T-cell (primary cell): ENCODE results near the gene PLEKHN1. TPM values are rescaled to one million over a fixed set of nuclear protein-coding genes. Genes with fewer than 3 reads are reported as not detected.
"Not testable (repeated sequence)": the region's sequence is repeated elsewhere in the genome, so short reads cannot be mapped to it uniquely, and the experiment has no call there.

Source experiments
- ATAC-seq, 4 experiments: fragments of 200-7000 bp in 3 of 4; fragments of 150-1000 bp in 1 of 4; cut with Tn5 transposase; replicated peaks in 1 of 4; 1 replicate in 3 of 4; 2 replicates in 1 of 4; pipeline ENCODE4 v1.10.0; 2021; ENCODE audit warnings: moderate library complexity in 3 of 4, mild to moderate bottlenecking in 2 of 4, moderate number of reproducible peaks in 1 of 4
- CTCF ChIA-PET, 2 donors: fragments of 300-600 bp; sonication (Branson Sonifier 250); formaldehyde crosslinking; loops; one replicate each; lab custom pipeline; 2022; ENCODE audit warnings: antibody characterized with exemption in 2 of 2; lab: Charles Lee
- POLR2A ChIA-PET, 2 donors: fragments of 300-600 bp; sonication (Branson Sonifier 250); formaldehyde crosslinking; loops; one replicate each; lab custom pipeline; 2022; ENCODE audit warnings: antibody characterized with exemption in 2 of 2; lab: Charles Lee
- DNase-seq, 35 experiments: peaks; one replicate each; pipeline versions ENCODE4 v3.0.0 to v3.0.0-alpha.2; 2013 to 2023
- H3K27ac ChIP-seq: one replicate; pipeline ENCODE4 v1.5.1; 2013; ENCODE audit warnings: low read length
- H3K27me3 ChIP-seq, 2 experiments: replicated peaks in 1 of 2; 1 replicate in 1 of 2; 2 replicates in 1 of 2; pipeline versions ENCODE4 v1.6.1 to v1.7.0; 2013; ENCODE audit warnings: low read length in 1 of 2, mixed read lengths in 1 of 2; ENCODE audit not compliant: control insufficient read depth in 2 of 2, insufficient read depth in 2 of 2; ENCODE audit errors: extremely low read depth in 1 of 2
- H3K36me3 ChIP-seq, 2 donors: 1 replicate in 1 of 2; 2 replicates in 1 of 2; pipeline versions ENCODE4 v1.6.1 to v1.7.0; 2013; ENCODE audit warnings: low read length in 1 of 2; ENCODE audit not compliant: control insufficient read depth in 2 of 2, insufficient read depth in 1 of 2; ENCODE audit errors: extremely low read depth in 1 of 2
- H3K4me1 ChIP-seq, 2 experiments: 1 replicate in 1 of 2; 2 replicates in 1 of 2; pipeline versions ENCODE4 v1.6.1 to v1.7.0; 2013; ENCODE audit warnings: low read length in 2 of 2, mixed read lengths in 1 of 2; ENCODE audit not compliant: insufficient read depth in 2 of 2, control insufficient read depth in 1 of 2; ENCODE audit errors: extremely low read depth in 1 of 2
- H3K4me3 ChIP-seq, 2 donors: 1 replicate in 1 of 2; 2 replicates in 1 of 2; pipeline versions ENCODE4 v1.5.1 to v1.7.0; 2013; ENCODE audit warnings: mild to moderate bottlenecking in 2 of 2, low read length in 1 of 2, moderate library complexity in 1 of 2; ENCODE audit not compliant: control insufficient read depth in 1 of 2; ENCODE audit errors: extremely low read depth in 1 of 2
- H3K9me3 ChIP-seq: 2 replicates; pipeline ENCODE4 v1.7.0; 2013
- H3K27ac Mint-ChIP-seq, 2 donors: one replicate each; pipeline ENCODE4 v1.8.0; 2020 to 2021; ENCODE audit warnings: mild to moderate bottlenecking in 2 of 2, mixed read lengths in 2 of 2
- H3K27me3 Mint-ChIP-seq, 2 donors: one replicate each; pipeline ENCODE4 v1.8.0; 2021 to 2022; ENCODE audit warnings: mixed read lengths in 2 of 2
- H3K36me3 Mint-ChIP-seq: one replicate; pipeline ENCODE4 v1.8.0; 2021; ENCODE audit warnings: mixed read lengths
- H3K4me1 Mint-ChIP-seq, 3 donors: one replicate each; pipeline ENCODE4 v1.8.0; 2020 to 2022; ENCODE audit warnings: mixed read lengths in 3 of 3, mild to moderate bottlenecking in 1 of 3
- H3K4me3 Mint-ChIP-seq, 3 donors: one replicate each; pipeline ENCODE4 v1.8.0; 2020 to 2022; ENCODE audit warnings: mild to moderate bottlenecking in 3 of 3, mixed read lengths in 3 of 3, moderate library complexity in 3 of 3
- H3K9me3 Mint-ChIP-seq, 3 donors: one replicate each; pipeline ENCODE4 v1.8.0; 2020 to 2022; ENCODE audit warnings: mixed read lengths in 3 of 3
- WGBS: methylation state at CpG from one replicate; pipeline ENCODE4 v1.1.5; 2013; ENCODE audit warnings: missing lambda C conversion rate; ENCODE audit not compliant: insufficient coverage; 5-methylcytosine and 5-hydroxymethylcytosine counted together
- total RNA-seq, 35 experiments: library from RNA in 6 of 35; stranded (reverse) in 6 of 35; fragments of 120-200 nt in 1 of 35; gene quantifications; one replicate each; pipeline versions ENCODE4 v1.2.1 to v1.2.4 and lab custom pipeline; 2013 to 2026

The PLEKHN1 gene
- total RNA-seq, 5 donors from 2014 or later (not counting 1 experiment from before 2014, with no cell fraction given): 0.30 to 9.9 (median 7.3) TPM

DNA sequence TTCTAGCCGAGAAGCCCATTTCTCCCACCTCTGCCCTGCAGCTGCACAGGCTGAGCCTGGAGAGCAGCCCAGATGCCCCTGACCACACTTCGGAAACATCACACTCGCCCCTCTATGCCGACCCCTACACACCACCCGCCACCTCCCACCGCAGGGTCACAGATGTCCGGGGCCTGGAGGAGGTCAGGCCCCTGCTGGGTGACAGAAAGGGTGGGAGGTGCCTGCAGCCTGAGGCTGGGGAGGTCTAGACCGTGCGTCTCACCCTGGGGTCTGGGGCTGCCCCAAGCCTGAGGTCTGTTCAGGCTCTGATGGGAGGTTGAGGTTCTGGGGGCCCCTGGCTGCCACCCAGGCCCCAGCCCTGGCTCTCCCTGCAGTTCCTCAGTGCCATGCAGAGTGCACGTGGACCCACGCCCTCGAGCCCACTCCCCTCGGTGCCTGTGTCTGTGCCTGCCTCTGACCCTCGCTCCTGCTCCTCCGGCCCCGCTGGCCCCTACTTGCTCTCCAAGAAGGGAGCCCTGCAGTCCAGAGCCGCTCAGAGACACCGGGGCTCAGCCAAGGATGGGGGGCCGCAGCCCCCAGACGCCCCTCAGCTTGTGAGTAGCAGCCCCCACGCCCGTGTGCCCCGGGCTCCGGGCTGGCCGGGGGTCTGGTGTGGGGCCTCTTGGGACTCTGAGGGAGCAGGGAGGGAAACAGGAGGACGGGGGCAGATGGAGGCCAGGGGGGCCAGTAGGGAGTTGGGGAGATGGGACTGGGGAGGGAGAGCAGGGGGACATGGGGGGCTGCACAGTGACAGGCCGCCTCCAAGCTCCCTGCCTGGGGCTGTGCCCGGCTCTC lies 7.4 kb downstream of the PLEKHN1 start:
- Mint-ChIP-seq H3K36me3 (no peaks in the 10 kb centered on the region), H3K4me3 (no peak overlapping the region), H3K9me3 (no peaks in the 10 kb centered on the region), H3K27ac (no peak overlapping the region), H3K27me3 (peaks cover 9 to 18% of the 10 kb centered on the region in 2 donors), H3K4me1 (peaks cover 5 to 8% (median 6%) of the 10 kb centered on the region in 3 donors)
- ATAC-seq: no peak
- DNase-seq: no peak
- Histone ChIP-seq H3K27me3 (peaks cover 0 to 76% of the 10 kb centered on the region in 2 experiments), H3K9me3 (no peaks in the 10 kb centered on the region), H3K27ac (no peak overlapping the region), H3K36me3 (no peaks in the 10 kb centered on the region), H3K4me3 (no peak overlapping the region), H3K4me1 (peaks cover 2 to 10% of the 10 kb centered on the region in 2 experiments)
- 88% methylated on average over 20 of the region's 28 CpGs for WGBS
- ChIA-PET POLR2A (no interaction called here), CTCF (no interaction called here)

GRCh38 chr1:974293-974640 lies 8.0 kb downstream of the PLEKHN1 start:
- Mint-ChIP-seq H3K36me3 (no peaks in the 10 kb centered on the region), H3K9me3 (no peaks in the 10 kb centered on the region), H3K27me3 (peaks cover 8 to 18% of the 10 kb centered on the region in 2 donors), H3K4me3 (no peak overlapping the region), H3K4me1 (peaks cover 5 to 8% (median 6%) of the 10 kb centered on the region in 3 donors), H3K27ac (no peak overlapping the region)
- Histone ChIP-seq H3K27ac (no peak overlapping the region), H3K4me3 (no peak overlapping the region), H3K4me1 (peaks cover 2 to 10% of the 10 kb centered on the region in 2 experiments), H3K9me3 (no peaks in the 10 kb centered on the region), H3K27me3 (peaks cover 0 to 75% of the 10 kb centered on the region in 2 experiments), H3K36me3 (no peaks in the 10 kb centered on the region)
- ChIA-PET POLR2A (no interaction called here), CTCF (no interaction called here)
- no peak for ATAC-seq
- WGBS: 95% methylated on average over 4 of the region's 11 CpGs
- DNase-seq: no peak

GRCh38 chr1:974687-975328 lies 8.5 kb downstream of the PLEKHN1 start:
- Mint-ChIP-seq H3K27me3 (peaks cover 5 to 16% of the 10 kb centered on the region in 2 donors), H3K9me3 (no peaks in the 10 kb centered on the region), H3K4me1 (peaks cover 5 to 8% (median 6%) of the 10 kb centered on the region in 3 donors), H3K4me3 (no peak overlapping the region), H3K27ac (no peak overlapping the region), H3K36me3 (no peaks in the 10 kb centered on the region)
- no peak overlapping the region for H3K4me3 ChIP-seq
- H3K4me1 ChIP-seq: peaks cover 2 to 10% of the 10 kb centered on the region in 2 experiments
- H3K27ac ChIP-seq: no peak overlapping the region
- ATAC-seq: no peak
- no peak for DNase-seq
- ChIA-PET CTCF (no interaction called here), POLR2A (no interaction called here)
- peaks cover 0 to 79% of the 10 kb centered on the region in 2 experiments for H3K27me3 ChIP-seq
- H3K36me3 ChIP-seq: no peaks in the 10 kb centered on the region
- H3K9me3 ChIP-seq: no peaks in the 10 kb centered on the region
- 81% methylated on average over 17 of the region's 17 CpGs for WGBS

DNA sequence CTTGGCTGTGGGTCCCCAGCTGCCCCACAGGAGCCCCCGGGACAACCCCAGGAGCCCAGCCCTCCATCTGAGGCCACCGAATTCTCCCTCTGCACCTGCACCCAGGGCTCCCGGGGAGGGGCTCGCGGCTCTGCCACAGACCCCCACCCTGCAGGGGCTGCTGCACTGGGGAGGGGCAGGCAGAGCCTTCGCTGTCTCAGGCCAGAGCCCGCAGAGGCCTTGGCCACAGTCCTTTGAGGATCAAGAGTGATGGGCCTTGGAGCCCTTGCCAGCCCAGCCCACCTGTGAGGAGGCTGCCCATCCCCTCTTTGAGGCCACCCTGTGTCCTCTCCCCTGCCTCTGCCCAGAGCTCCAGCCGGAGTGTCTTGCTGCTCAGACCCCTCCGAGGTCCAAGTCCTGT lies 9.1 kb downstream of the PLEKHN1 start:
- Mint-ChIP-seq H3K27ac (no peak overlapping the region), H3K36me3 (no peaks in the 10 kb centered on the region), H3K4me3 (no peak overlapping the region), H3K9me3 (no peaks in the 10 kb centered on the region), H3K4me1 (peaks cover 5 to 8% (median 6%) of the 10 kb centered on the region in 3 donors), H3K27me3 (peaks cover 5 to 16% of the 10 kb centered on the region in 2 donors)
- Histone ChIP-seq H3K36me3 (no peaks in the 10 kb centered on the region), H3K27ac (no peak overlapping the region), H3K4me1 (peaks cover 2 to 10% of the 10 kb centered on the region in 2 experiments), H3K4me3 (no peak overlapping the region), H3K9me3 (no peaks in the 10 kb centered on the region), H3K27me3 (peaks cover 0 to 75% of the 10 kb centered on the region in 2 experiments)
- ChIA-PET POLR2A (no interaction called here), CTCF (no interaction called here)
- DNase-seq: no peak
- 57% methylated on average over 5 of the region's 9 CpGs for WGBS
- no peak for ATAC-seq

GRCh38 chr1:975896-976683 lies 9.8 kb downstream of the PLEKHN1 start:
- Histone ChIP-seq H3K4me1 (peaks cover 2 to 10% of the 10 kb centered on the region in 2 experiments), H3K27me3 (peaks cover 0 to 73% of the 10 kb centered on the region in 2 experiments), H3K27ac (no peak overlapping the region), H3K9me3 (no peaks in the 10 kb centered on the region), H3K4me3 (peak overlapping the region in 1 of 2 donors; percentile 23), H3K36me3 (no peaks in the 10 kb centered on the region)
- Mint-ChIP-seq H3K27ac (no peak overlapping the region), H3K4me1 (peaks cover 5 to 8% (median 6%) of the 10 kb centered on the region in 3 donors), H3K9me3 (no peaks in the 10 kb centered on the region), H3K27me3 (peaks cover 5 to 17% of the 10 kb centered on the region in 2 donors), H3K36me3 (no peaks in the 10 kb centered on the region), H3K4me3 (peak overlapping the region in 1 of 3 donors; percentile 44)
- ChIA-PET CTCF (interaction anchor here in 1 of 2 donors (0.7 kb wide), 2 partner anchors 78 to 107 kb away, joined by 3 to 4 read pairs; no protein-coding TSS in a partner anchor), POLR2A (no interaction called here)
- peak; percentile 89 to 92 (median 90) for ATAC-seq
- WGBS: 1% methylated on average over 32 of the region's 40 CpGs
- peak in 29 of 35 experiments; percentile 29 to 81 (median 58) for DNase-seq

- H3K9me3 Mint-ChIP-seq, H3K4me3 Mint-ChIP-seq, H3K4me1 Mint-ChIP-seq, H3K36me3 Mint-ChIP-seq, H3K27ac Mint-ChIP-seq, CTCF ChIA-PET, H3K27ac ChIP-seq, H3K4me3 ChIP-seq, POLR2A ChIA-PET, H3K9me3 ChIP-seq, H3K36me3 ChIP-seq, ATAC-seq, DNase-seq: not testable (repeated sequence)
- Histone ChIP-seq H3K4me1 (peaks cover 2 to 10% of the 10 kb centered on the region in 2 experiments), H3K27me3 (peaks cover 0 to 71% of the 10 kb centered on the region in 2 experiments)
- no CpG with 5 or more reads among the region's 39 CpGs for WGBS
- H3K27me3 Mint-ChIP-seq: peaks cover 5 to 19% of the 10 kb centered on the region in 2 donors
Measured at GRCh38 chr1:976791-977190, 10.5 kb downstream of the PLEKHN1 start.
